ENCODE data around the gene TSR3. TPM values are rescaled to one million over a fixed set of nuclear protein-coding genes. Genes with fewer than 3 reads are reported as not detected.

Gene TSR3
- total and polyA plus RNA-seq, 2 of the 13 experiments (the other 11 are each of a cell fraction or from before 2014, with no cell fraction given): 24.2 to 51.0 TPM

GRCh38 chr16:1308977-1309885 lies 42.4 kb downstream of the TSR3 start, which contains the start of gene UBE2I (continued):
- TF ChIP-seq ZFP62 (CRISPR knock-in tag; IDR thresholded peaks at IDR 0.05): no peak
- TF ChIP-seq TBX2 (CRISPR knock-in tag; IDR thresholded peaks at IDR 0.05; ENCODE audit: borderline replicate concordance): peak; percentile 87
- TF ChIP-seq SKI (IDR thresholded peaks at IDR 0.05; ENCODE audit: partially characterized antibody): no peak
- peak; percentile 74 for TF ChIP-seq RBM39 (IDR thresholded peaks at IDR 0.05; ENCODE audit: low read depth, low read length, poor library complexity, severe bottlenecking)
- no peak for TF ChIP-seq JUN (CRISPR knock-in tag; IDR thresholded peaks at IDR 0.05)
- TF ChIP-seq MBD4 (IDR thresholded peaks at IDR 0.05; ENCODE audit: borderline replicate concordance, low read length): no peak
- TF ChIP-seq ZFX (CRISPR knock-in tag; IDR thresholded peaks at IDR 0.05; ENCODE audit: low read depth): peak; percentile 100
- no peak for TF ChIP-seq ZNF17 (CRISPR knock-in tag; IDR thresholded peaks at IDR 0.05)
- TF ChIP-seq HNF4G (IDR thresholded peaks at IDR 0.05; ENCODE audit: borderline replicate concordance, low read depth, low read length): 0 out of 2 replicates have a peak, but pooled peaks have one; percentile 12
- TF ChIP-seq HNF4G (CRISPR knock-in tag; IDR thresholded peaks at IDR 0.05; ENCODE audit: borderline replicate concordance, low read depth): peak; percentile 25; the same call in 1 of the 2 replicates
- TF ChIP-seq SOX6 (IDR thresholded peaks at IDR 0.05): no peak
- peak; percentile 44 for TF ChIP-seq SOX6 (CRISPR knock-in tag; IDR thresholded peaks at IDR 0.05)
- TF ChIP-seq ZNF501 (CRISPR knock-in tag; IDR thresholded peaks at IDR 0.05): peak; percentile 91
- no peak; the same call in 1 of the 2 replicates for TF ChIP-seq TARDBP (CRISPR knock-in tag; IDR thresholded peaks at IDR 0.05)
- TF ChIP-seq TIGD3 (CRISPR knock-in tag; IDR thresholded peaks at IDR 0.05; ENCODE audit: borderline replicate concordance): peak; percentile 84; the same call in 1 of the 2 replicates
- TF ChIP-seq HHEX (CRISPR knock-in tag; IDR thresholded peaks at IDR 0.05): peak; percentile 33; the same call in 1 of the 2 replicates
- TF ChIP-seq, protein P1, sequence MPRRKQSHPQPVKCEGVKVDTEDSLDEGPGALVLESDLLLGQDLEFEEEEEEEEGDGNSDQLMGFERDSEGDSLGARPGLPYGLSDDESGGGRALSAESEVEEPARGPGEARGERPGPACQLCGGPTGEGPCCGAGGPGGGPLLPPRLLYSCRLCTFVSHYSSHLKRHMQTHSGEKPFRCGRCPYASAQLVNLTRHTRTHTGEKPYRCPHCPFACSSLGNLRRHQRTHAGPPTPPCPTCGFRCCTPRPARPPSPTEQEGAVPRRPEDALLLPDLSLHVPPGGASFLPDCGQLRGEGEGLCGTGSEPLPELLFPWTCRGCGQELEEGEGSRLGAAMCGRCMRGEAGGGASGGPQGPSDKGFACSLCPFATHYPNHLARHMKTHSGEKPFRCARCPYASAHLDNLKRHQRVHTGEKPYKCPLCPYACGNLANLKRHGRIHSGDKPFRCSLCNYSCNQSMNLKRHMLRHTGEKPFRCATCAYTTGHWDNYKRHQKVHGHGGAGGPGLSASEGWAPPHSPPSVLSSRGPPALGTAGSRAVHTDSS (CRISPR knock-in tag; conservative IDR thresholded peaks at IDR 0.05): no peak
- no peak for TF ChIP-seq TAF15 (IDR thresholded peaks at IDR 0.05; ENCODE audit: low read depth, low read length, poor library complexity, severe bottlenecking)
- TF ChIP-seq ZNF329 (CRISPR knock-in tag; IDR thresholded peaks at IDR 0.05; ENCODE audit: low read depth): 0 out of 2 replicates have a peak, but pooled peaks have one; percentile 40
- TF ChIP-seq E2F1 (CRISPR knock-in tag; IDR thresholded peaks at IDR 0.05): no peak; the same call in 1 of the 2 replicates
- TF ChIP-seq KLF13 (CRISPR knock-in tag; IDR thresholded peaks at IDR 0.05): no peak
- TF ChIP-seq CHD4 (IDR thresholded peaks at IDR 0.05; ENCODE audit: borderline replicate concordance, low read length): no peak
- no peak for TF ChIP-seq ZNF569 (CRISPR knock-in tag; IDR thresholded peaks at IDR 0.05; ENCODE audit: borderline replicate concordance)
- TF ChIP-seq ZNF891 (CRISPR knock-in tag; IDR thresholded peaks at IDR 0.05): peak; percentile 94; the same call in 1 of the 2 replicates
- TF ChIP-seq MIXL1 (CRISPR knock-in tag; IDR thresholded peaks at IDR 0.05): no peak; the same call in 1 of the 2 replicates
- peak; percentile 97 for TF ChIP-seq PHF8 (CRISPR knock-in tag; IDR thresholded peaks at IDR 0.05)
- peak; percentile 87; the same call in 1 of the 2 replicates for TF ChIP-seq MTA3 (CRISPR knock-in tag; IDR thresholded peaks at IDR 0.05)
